ENCODE results near the gene EPB42.

GRCh38 chr15:43187544-43188155 lies 33.2 kb downstream of the EPB42 start:
- peak in 4 of 6 experiments; percentile 38 to 59 (median 52) for TF ChIP-seq CTCF (IDR thresholded peaks at IDR 0.05)
- TF ChIP-seq POLR2A (IDR thresholded peaks at IDR 0.05) = no peak

Measured in thyroid gland (tissue), 4 donors.